AG09319 (cell line): ENCODE results near the gene TMEM81.

Experiments used
- DNase-seq: peaks from one replicate; pipeline ENCODE4 v3.0.0-alpha.2; 2010; ENCODE audit warnings: low read depth; ENCODE audit errors: extremely low read depth
- CTCF ChIP-seq: IDR thresholded peaks from 2 replicates; pipeline ENCODE4 v1.5.1; 2011; ENCODE audit warnings: low read depth, mild to moderate bottlenecking, inconsistent platforms, low read length, moderate library complexity

Gene TMEM81

GRCh38 chr1:205072286-205072685 lies 12.0 kb downstream of the TMEM81 start:
- DNase-seq = no peak
- TF ChIP-seq CTCF = no peak

- no peak for DNase-seq
These were observed 12.5 kb downstream of the TMEM81 start for GRCh38 chr1:205071801-205072200.

GRCh38 chr1:205071028-205071409 lies 13.2 kb downstream of the TMEM81 start:
- DNase-seq = no peak
- no peak for TF ChIP-seq CTCF

More at GRCh38 chr1:205071801-205072200, 12.5 kb downstream of the TMEM81 start:
- no peak for TF ChIP-seq CTCF

- DNase-seq = no peak
- no peak for TF ChIP-seq CTCF
These were observed 14.7 kb downstream of the TMEM81 start for GRCh38 chr1:205069371-205070125.

- no peak for DNase-seq
- no peak for TF ChIP-seq CTCF
These were observed 15.7 kb downstream of the TMEM81 start for GRCh38 chr1:205068457-205069040.

GRCh38 chr1:205068001-205068400 lies 16.3 kb downstream of the TMEM81 start:
- DNase-seq = no peak

More at GRCh38 chr1:205068001-205068400, 16.3 kb downstream of the TMEM81 start:
- no peak for TF ChIP-seq CTCF
